Muscle layer of duodenum (tissue), 2 donors: ENCODE data around the gene TRIM63.

Source experiments
- H3K27ac ChIP-seq: one replicate; pipeline ENCODE4 v1.7.0; 2013; ENCODE audit warnings: mild to moderate bottlenecking, low read length
- H3K27me3 ChIP-seq: one replicate; pipeline ENCODE4 v1.7.0; 2013; ENCODE audit warnings: low read depth, mild to moderate bottlenecking, control low read depth, low read length
- H3K36me3 ChIP-seq, 2 donors: one replicate each; pipeline ENCODE4 v1.7.0; 2013; ENCODE audit warnings: low read length in 2 of 2, control low read depth in 1 of 2, mild to moderate bottlenecking in 1 of 2; ENCODE audit not compliant: insufficient read depth in 2 of 2, control insufficient read depth in 1 of 2
- H3K4me1 ChIP-seq, 2 donors: one replicate each; pipeline ENCODE4 v1.7.0; 2013; ENCODE audit warnings: low read length in 2 of 2, mild to moderate bottlenecking in 2 of 2, control low read depth in 1 of 2, moderate library complexity in 1 of 2; ENCODE audit not compliant: insufficient read depth in 2 of 2, control insufficient read depth in 1 of 2
- H3K4me3 ChIP-seq, 2 donors: one replicate each; pipeline ENCODE4 v1.7.0; 2013; ENCODE audit warnings: low read length in 2 of 2, low read depth in 1 of 2, mild to moderate bottlenecking in 1 of 2
- H3K9me3 ChIP-seq, 2 donors: one replicate each; pipeline ENCODE4 v1.7.0; 2013; ENCODE audit warnings: low read length in 2 of 2, control low read depth in 1 of 2, mild to moderate bottlenecking in 1 of 2; ENCODE audit not compliant: control insufficient read depth in 1 of 2
- donor health status: healthy.

The TRIM63 gene

DNA sequence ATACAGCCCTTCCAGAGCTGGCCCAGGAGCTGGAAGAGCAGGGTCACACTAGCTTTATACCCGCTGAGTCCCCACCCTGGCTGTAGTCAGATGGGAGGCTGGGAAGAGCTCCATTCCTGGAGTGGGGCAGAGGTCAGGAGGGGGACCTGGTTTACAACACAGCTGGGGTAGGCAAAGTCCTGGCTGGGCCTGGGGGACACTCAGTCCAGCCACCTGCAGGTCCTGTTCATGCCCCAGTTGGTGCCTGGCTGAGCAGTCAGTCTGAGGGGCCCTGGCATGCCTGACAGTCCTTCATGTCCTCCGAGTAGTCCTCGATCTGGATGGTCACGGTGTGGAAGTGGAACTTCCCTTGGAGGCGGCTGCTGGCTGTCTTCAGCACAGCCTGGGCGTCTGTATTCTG, 28.5 kb downstream of the TRIM63 start:
- Histone ChIP-seq H3K4me3 (no peak overlapping the region), H3K4me1 (peaks cover 0 to 14% of the 10 kb centered on the region in 2 donors), H3K27ac (no peak overlapping the region), H3K27me3 (peaks cover 11% of the 10 kb centered on the region), H3K36me3 (no peaks in the 10 kb centered on the region), H3K9me3 (no peaks in the 10 kb centered on the region)

- Histone ChIP-seq H3K4me1 (peaks cover 0 to 14% of the 10 kb centered on the region in 2 donors), H3K27ac (no peak overlapping the region), H3K9me3 (no peaks in the 10 kb centered on the region), H3K27me3 (peaks cover 11% of the 10 kb centered on the region), H3K4me3 (no peak overlapping the region), H3K36me3 (no peaks in the 10 kb centered on the region)
Measured at GRCh38 chr1:26038477-26038876, 29.0 kb downstream of the TRIM63 start.

GRCh38 chr1:26037904-26038303, 29.5 kb downstream of the TRIM63 start:
- peaks cover 7% of the 10 kb centered on the region for H3K27me3 ChIP-seq
- peaks cover 0 to 14% of the 10 kb centered on the region in 2 donors for H3K4me1 ChIP-seq
- no peak overlapping the region for H3K27ac ChIP-seq

GRCh38 chr1:26036756-26037281, 30.6 kb downstream of the TRIM63 start:
- Histone ChIP-seq H3K4me3 (no peak overlapping the region), H3K27ac (no peak overlapping the region), H3K9me3 (no peaks in the 10 kb centered on the region), H3K27me3 (peaks cover 7% of the 10 kb centered on the region), H3K36me3 (no peaks in the 10 kb centered on the region), H3K4me1 (peaks cover 0 to 14% of the 10 kb centered on the region in 2 donors)

More at GRCh38 chr1:26037904-26038303, 29.5 kb downstream of the TRIM63 start:
- H3K9me3 ChIP-seq, result no peaks in the 10 kb centered on the region
- no peaks in the 10 kb centered on the region for H3K36me3 ChIP-seq
- no peak overlapping the region for H3K4me3 ChIP-seq

DNA sequence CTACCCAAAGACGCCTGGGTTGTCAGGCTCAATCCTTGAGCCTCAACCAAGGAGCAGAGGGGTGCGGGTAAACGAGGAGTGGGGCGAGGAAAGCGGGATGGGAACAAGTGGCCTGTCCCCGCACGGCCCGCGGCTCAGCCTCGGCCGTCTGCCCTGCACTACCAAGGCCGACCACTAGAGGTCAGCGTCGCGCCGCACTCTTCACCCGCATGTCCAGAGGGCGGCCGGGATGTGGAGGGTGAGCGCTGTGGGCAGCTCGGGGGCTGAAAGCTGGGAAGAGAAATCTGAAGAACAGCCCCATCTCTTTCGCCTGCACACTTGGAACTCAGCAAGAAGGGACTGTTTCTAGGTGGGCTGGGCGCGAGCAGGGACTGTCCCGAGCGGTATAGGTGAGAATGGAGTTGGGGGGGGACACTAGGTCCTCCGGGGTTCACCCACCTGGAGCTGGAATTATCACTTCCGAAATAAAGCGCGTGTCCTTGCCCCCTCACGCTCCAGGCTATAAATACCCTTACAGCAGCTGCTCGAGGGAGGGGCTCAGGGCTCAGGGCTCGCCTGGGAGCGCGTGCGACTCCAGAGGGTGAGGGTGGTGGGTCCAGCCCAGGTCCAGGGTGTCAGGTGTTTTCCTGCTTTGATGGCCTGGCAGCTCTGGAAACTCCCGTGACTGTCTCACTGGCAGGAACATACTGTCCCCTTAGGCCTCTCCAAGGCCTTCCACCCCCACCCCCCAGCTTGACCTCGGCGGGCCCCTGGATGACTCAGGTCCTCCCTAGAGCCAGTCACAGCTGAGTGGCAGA, 31.3 kb downstream of the TRIM63 start:
- Histone ChIP-seq H3K9me3 (no peaks in the 10 kb centered on the region), H3K4me3 (peak overlapping the region; percentile 93 to 96), H3K36me3 (no peaks in the 10 kb centered on the region), H3K27me3 (peaks cover 7% of the 10 kb centered on the region), H3K4me1 (peaks cover 0 to 14% of the 10 kb centered on the region in 2 donors), H3K27ac (no peak overlapping the region)

- Histone ChIP-seq H3K27me3 (peaks cover 7% of the 10 kb centered on the region), H3K27ac (peak overlapping the region; percentile 51), H3K4me1 (peaks cover 0 to 14% of the 10 kb centered on the region in 2 donors), H3K36me3 (no peaks in the 10 kb centered on the region), H3K9me3 (no peaks in the 10 kb centered on the region), H3K4me3 (peak overlapping the region; percentile 93 to 96)
Measured at GRCh38 chr1:26035203-26035958, 32.0 kb downstream of the TRIM63 start.

DNA sequence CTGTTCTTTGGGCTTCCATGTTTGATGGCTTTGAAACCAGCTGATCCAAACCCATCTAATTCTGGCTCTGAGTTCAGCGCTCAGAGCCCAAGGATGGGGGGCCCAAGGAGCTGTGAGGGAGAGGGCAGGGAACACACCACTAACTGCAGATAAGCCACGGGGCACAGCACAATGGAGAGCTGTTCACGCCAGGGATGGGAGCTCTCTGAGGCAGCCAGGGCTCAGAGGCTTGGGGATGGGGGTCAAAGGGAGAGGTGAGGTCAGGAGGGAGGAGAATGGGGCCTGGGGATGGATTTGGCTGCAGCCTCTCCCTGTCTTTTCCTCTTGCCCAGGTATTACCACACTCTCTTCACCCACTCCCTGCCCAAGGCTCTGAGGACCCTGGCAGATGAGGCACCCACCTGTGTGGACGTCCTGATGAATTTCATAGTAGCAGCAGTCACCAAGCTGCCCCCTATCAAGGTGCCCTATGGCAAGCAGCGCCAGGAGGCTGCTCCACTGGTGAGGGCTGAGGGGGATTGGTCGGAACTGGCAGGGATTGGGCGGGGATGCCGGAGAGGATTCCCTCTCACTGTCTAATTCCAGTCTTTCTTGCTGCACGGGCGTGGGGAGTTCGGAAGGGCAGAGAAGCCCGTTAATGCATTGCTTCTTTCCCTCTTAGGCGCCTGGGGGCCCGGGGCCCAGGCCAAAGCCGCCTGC, 32.8 kb downstream of the TRIM63 start:
- H3K27me3 ChIP-seq, result peaks cover 7% of the 10 kb centered on the region
- peaks cover 0 to 14% of the 10 kb centered on the region in 2 donors for H3K4me1 ChIP-seq
- no peaks in the 10 kb centered on the region for H3K9me3 ChIP-seq
- H3K36me3 ChIP-seq, result no peaks in the 10 kb centered on the region
- H3K4me3 ChIP-seq, result peak overlapping the region; percentile 93 to 96
- H3K27ac ChIP-seq, result no peak overlapping the region

DNA sequence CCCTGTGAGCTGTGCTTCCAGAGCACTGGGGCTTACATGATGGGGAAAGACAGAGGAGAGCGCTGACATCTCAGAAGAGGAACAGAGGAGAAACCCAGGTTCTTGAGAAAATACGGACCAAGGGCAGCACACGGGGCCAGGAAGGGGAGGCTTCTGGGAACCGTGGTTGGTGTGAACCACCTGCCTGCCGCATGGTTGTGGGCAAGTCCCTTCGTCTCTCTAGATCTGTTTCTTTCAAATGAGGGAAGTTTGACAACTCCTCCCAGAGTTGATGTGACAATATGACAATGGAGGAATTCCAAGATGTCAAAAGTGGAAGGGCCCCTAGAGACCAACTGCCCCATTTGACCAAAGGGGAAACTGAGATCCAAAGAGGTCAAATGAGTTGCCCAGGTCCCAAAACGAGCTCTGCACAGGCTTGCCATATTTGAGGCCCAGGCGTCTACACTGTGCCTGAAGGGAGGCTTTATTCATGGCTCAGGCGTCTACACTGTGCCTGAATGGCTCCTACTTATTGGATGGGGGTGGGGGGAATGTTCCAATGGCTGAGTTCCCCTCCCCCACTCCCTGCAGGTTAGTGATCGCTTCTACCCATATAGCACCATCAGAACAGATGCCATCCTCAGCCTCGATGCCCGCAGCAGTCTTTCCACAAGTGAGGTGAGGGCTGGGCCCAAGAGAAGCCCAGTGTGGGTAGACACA, 34.6 kb downstream of the TRIM63 start:
- Histone ChIP-seq H3K27me3 (peaks cover 7% of the 10 kb centered on the region), H3K4me3 (no peak overlapping the region), H3K4me1 (peaks cover 0 to 14% of the 10 kb centered on the region in 2 donors), H3K36me3 (no peaks in the 10 kb centered on the region), H3K9me3 (no peaks in the 10 kb centered on the region), H3K27ac (no peak overlapping the region)

- H3K4me1 ChIP-seq, result peaks cover 0 to 14% of the 10 kb centered on the region in 2 donors
- H3K36me3 ChIP-seq, result no peaks in the 10 kb centered on the region
- peaks cover 7% of the 10 kb centered on the region for H3K27me3 ChIP-seq
- H3K27ac ChIP-seq, result no peak overlapping the region
- no peak overlapping the region for H3K4me3 ChIP-seq
- no peaks in the 10 kb centered on the region for H3K9me3 ChIP-seq
Measured at GRCh38 chr1:26031611-26032220, 35.7 kb downstream of the TRIM63 start.

DNA sequence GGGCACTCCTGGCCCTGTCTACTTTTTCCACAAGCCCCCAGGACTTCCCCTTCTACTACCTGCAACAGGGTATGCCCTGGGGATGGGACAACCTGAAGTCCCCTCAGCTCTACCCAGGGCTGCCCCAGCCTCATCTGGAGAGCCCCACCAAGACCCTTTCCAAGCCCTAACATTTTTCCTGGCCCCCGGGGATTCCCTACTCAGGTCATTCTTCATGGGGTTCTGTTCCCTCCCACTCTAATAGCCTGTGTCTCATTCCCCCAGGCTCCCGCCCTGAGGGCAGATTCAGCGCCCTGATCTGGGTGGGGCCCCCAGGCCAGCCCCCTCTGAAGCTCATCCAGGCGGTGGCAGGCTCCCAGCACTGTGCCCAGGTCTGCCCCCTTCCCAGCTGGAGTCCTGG, 36.2 kb downstream of the TRIM63 start:
- Histone ChIP-seq H3K9me3 (no peaks in the 10 kb centered on the region), H3K4me1 (peaks cover 0 to 10% of the 10 kb centered on the region in 2 donors), H3K36me3 (no peaks in the 10 kb centered on the region), H3K27me3 (peaks cover 7% of the 10 kb centered on the region), H3K27ac (no peak overlapping the region), H3K4me3 (no peak overlapping the region)
